Gastroesophageal sphincter (tissue), 3 donors: ENCODE results near the gene DGKG.

Source experiments
- POLR2A ChIP-seq, 2 donors: fragments of 450-650 bp; IDR thresholded peaks; one replicate each; pipeline ENCODE4 v1.6.1; 2017; ENCODE audit warnings: antibody characterized with exemption in 2 of 2, mild to moderate bottlenecking in 2 of 2, moderate library complexity in 1 of 2
- TF ChIP-seq, protein P1 (sequence below), 4 experiments: fragments of 200-600 bp in 2 of 4; fragments of 450-650 bp in 2 of 4; sonication (generic) in 1 of 4; IDR thresholded peaks; one replicate each; pipeline ENCODE4 v1.5.1; 2017 to 2019; ENCODE audit warnings: antibody characterized with exemption in 4 of 4, mild to moderate bottlenecking in 2 of 4, moderate library complexity in 2 of 4

DNA sequence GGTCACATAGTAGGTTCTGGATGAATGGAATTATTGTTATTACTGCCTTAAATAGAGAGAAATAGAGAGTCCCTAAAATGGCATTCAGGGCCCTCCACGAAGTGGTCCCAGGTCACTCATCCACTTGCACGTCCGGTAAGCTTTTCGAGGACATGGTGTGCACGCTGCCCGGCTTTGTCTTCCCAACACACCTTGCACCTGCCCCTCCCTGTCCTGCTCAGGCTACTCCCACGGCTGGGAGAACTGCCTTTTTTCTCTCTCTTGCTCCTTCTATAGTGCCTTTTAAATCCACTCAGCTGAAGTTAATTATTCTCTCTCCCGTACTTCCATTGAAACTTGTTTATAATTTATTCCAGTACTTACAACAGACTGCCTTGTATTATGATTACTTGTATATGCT lies 5.6 kb upstream of the DGKG start:
- no peak for TF ChIP-seq POLR2A (IDR thresholded peaks at IDR 0.05)
- TF ChIP-seq, protein P1, sequence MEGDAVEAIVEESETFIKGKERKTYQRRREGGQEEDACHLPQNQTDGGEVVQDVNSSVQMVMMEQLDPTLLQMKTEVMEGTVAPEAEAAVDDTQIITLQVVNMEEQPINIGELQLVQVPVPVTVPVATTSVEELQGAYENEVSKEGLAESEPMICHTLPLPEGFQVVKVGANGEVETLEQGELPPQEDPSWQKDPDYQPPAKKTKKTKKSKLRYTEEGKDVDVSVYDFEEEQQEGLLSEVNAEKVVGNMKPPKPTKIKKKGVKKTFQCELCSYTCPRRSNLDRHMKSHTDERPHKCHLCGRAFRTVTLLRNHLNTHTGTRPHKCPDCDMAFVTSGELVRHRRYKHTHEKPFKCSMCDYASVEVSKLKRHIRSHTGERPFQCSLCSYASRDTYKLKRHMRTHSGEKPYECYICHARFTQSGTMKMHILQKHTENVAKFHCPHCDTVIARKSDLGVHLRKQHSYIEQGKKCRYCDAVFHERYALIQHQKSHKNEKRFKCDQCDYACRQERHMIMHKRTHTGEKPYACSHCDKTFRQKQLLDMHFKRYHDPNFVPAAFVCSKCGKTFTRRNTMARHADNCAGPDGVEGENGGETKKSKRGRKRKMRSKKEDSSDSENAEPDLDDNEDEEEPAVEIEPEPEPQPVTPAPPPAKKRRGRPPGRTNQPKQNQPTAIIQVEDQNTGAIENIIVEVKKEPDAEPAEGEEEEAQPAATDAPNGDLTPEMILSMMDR (IDR thresholded peaks at IDR 0.05), result no peak
